GM12875 (cell line): Measurements from ENCODE around the gene PHACTR1.

ENCODE experiments used
- H3K4me3 ChIP-seq: one replicate; pipeline ENCODE4 v1.5.1; 2011; ENCODE audit warnings: low read depth, low read length, control low read depth
- TF ChIP-seq, protein P1 (sequence below): IDR thresholded peaks from 2 replicates; pipeline ENCODE4 v1.5.1; 2011; ENCODE audit warnings: low read depth, mild to moderate bottlenecking, control low read depth, inconsistent platforms, low read length, moderate library complexity, borderline replicate concordance; ENCODE audit not compliant: insufficient read depth

Gene PHACTR1

GRCh38 chr6:13285705-13286104 lies 569.1 kb downstream of the PHACTR1 start:
- no peak overlapping the region for H3K4me3 ChIP-seq
- TF ChIP-seq, protein P1, sequence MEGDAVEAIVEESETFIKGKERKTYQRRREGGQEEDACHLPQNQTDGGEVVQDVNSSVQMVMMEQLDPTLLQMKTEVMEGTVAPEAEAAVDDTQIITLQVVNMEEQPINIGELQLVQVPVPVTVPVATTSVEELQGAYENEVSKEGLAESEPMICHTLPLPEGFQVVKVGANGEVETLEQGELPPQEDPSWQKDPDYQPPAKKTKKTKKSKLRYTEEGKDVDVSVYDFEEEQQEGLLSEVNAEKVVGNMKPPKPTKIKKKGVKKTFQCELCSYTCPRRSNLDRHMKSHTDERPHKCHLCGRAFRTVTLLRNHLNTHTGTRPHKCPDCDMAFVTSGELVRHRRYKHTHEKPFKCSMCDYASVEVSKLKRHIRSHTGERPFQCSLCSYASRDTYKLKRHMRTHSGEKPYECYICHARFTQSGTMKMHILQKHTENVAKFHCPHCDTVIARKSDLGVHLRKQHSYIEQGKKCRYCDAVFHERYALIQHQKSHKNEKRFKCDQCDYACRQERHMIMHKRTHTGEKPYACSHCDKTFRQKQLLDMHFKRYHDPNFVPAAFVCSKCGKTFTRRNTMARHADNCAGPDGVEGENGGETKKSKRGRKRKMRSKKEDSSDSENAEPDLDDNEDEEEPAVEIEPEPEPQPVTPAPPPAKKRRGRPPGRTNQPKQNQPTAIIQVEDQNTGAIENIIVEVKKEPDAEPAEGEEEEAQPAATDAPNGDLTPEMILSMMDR, result no peak

DNA sequence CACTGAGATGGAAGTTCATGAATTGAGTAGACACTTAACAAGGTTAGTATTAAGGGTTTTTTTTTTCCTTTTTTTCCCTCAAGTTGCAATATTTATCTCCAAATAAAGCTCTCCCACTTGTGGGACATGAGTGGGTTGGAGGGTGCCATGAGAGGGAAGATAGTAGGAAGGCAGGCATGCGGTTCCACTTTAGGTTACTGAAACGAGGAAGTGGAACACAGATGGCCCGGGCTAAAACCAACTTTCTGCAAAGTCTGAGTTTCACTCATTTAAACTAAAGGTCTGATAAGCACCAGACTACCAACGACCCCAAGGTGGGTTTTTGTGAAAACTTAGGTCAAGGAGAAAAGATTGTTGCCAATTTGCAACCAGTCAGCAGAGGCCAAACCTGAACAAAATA lies 569.6 kb downstream of the PHACTR1 start:
- H3K4me3 ChIP-seq, result no peak overlapping the region
- TF ChIP-seq, protein P1, result no peak

GRCh38 chr6:13287104-13287503 lies 570.5 kb downstream of the PHACTR1 start:
- TF ChIP-seq, protein P1, result no peak
- no peak overlapping the region for H3K4me3 ChIP-seq

GRCh38 chr6:13288481-13288880 lies 571.9 kb downstream of the PHACTR1 start:
- no peak overlapping the region for H3K4me3 ChIP-seq
- TF ChIP-seq, protein P1, result no peak

- TF ChIP-seq, protein P1, result no peak
- H3K4me3 ChIP-seq, result no peak overlapping the region
These were observed 572.4 kb downstream of the PHACTR1 start for GRCh38 chr6:13288969-13289391.

GRCh38 chr6:13289789-13290318 lies 573.3 kb downstream of the PHACTR1 start:
- TF ChIP-seq, protein P1, result no peak
- H3K4me3 ChIP-seq, result no peak overlapping the region

DNA sequence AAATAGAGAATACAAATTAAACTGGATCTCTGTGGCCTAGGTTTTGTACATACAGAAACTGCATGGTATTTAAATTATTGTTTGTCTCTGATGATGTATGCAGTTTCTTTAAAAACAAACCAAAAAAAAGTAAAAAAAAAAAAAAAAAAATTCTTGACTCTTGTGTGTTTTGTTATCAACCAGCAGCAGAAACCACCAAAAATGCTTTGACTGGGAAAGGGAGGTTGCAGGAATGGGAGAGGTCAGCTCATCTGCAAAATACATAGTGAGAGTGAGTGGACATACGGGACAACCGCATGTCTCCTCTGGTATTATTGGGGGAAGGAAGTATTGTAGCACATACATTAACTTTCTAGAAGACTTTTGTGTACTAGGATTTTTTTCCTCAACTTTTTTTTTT lies 573.8 kb downstream of the PHACTR1 start:
- TF ChIP-seq, protein P1, result no peak
- no peak overlapping the region for H3K4me3 ChIP-seq
